Measurements from ENCODE around the gene ADPRM.

The ADPRM gene

DNA sequence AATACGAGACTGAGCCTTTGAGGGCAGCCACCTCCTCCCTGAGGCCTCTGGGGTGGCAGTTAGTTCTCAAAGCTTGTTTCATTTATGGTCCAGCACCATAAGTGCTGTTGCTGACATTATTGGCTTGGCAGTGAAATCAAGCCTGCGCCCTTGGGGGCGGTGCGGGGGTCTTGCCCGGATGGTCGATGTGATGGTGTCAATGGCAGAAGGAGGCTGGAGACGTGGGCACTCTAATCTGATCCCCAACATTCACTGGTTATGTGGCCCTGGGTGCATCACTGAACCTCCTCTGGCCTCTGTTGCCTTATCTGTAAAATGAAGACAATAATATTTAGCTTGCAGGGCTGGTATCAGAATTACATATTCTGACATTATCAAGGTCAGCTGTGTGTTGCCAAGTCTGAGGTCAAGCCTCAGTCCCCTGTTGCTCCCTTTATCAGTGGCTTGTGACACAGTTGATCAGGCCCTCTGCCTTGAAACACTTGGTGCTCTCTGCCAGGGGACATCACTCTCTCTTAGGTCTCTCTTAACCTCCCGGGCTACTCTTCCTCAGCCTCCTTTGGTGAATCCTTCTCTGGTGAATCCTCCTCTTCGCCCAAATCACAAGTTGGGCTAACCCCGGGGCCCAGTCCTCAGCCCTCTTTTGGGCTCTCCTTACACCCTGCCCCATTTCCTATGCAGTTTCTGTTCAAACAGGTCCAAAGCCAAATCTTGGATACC lies 44.2 kb downstream of the ADPRM start:
- DNase-seq (ENCODE audit: low spot score) = no peak

DNA sequence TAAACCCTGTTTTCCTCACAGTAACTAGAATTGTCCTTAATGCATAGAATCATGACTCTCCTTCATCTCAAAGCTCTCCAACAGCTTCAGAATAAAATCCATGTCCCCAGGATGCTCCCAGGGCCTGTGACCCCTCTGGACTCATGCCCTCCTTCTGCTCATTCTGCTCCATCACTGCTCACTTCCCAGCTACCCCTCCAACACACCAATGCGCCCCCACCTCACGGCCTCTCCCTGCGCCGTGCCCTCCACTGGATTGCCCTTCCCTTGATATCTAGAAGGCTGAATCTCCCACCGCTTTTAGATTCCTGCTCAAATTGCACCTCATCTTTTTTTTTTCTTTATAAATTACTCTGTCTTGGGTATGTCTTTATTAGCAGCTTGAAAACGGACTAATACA lies 45.0 kb downstream of the ADPRM start:
- DNase-seq (ENCODE audit: low spot score) = no peak

DNA sequence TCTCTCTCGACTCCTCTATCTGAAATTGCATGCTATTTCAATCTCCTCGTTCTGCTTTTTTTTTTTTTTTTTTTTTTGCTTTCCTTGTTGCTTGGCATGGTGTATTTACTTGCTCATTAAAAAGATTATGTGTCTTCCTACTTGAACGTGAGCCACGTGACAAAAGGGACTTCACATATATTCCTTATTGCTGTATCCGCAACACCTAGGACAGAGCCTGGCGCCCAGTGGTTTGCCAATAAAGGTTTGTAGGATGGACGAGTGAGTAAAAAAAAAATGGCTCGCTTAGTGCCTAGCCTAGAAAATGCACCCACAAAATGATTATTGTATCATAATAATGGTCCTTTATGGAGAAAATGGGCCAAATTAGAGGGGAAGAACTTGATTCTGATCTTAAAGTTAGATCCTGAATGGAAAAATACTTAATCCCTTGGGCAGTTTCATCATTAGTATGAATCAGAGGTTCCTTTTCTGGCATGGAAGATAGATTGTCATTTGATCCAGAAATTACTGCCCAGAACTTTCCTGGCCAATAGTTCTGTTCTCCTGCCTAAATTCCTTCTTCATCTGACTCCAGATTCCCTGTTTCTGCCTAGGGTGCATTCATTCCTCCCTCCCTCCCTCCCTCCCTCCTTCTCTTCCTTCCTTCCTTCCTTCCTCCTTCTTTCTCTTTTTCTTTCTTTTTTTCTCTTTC lies 46.1 kb downstream of the ADPRM start:
- DNase-seq (ENCODE audit: low spot score) = no peak

DNA sequence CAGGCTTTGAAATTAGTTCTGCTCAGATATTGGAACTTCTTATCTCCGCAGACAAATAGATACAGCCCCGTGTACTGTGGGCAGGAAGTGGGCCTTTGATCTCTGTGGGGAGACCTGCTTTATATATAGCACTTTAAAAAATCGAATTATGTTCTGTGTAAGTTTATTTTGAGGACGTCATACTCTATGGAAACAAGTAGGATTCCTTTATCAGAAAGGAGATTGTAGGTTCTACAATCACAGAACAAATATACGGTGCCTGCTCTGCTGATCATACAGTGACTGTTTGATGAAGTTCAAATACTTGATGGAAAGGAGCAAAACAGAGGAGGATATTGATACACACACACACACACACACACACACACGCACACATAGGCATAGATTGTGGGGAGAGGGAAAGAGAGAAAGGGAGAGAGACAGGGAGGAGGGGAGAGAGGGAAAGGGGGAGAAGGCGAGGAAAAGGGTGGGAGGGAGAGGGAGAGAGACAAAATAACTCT lies 47.2 kb downstream of the ADPRM start:
- no peak for DNase-seq (ENCODE audit: low spot score)

DNA sequence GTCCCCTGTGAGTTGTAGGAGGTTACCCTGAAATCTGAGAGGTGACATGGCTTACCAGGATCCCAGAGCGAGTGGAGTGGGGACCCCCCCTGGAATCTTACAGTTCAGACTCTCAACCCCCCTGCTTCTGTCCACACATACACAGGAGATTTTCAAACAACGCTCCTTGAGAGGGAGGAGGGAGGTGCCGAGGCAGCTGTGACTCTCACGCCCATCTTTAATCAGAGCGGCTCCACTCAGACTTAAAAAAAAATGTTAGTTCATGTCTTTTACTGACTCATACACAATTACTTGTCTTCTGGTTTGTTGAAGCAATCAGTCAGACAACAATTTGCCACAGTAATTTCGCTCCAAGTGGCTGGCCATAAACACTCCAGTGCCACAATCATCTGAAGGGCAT lies 47.8 kb downstream of the ADPRM start:
- DNase-seq (ENCODE audit: low spot score) = no peak

DNA sequence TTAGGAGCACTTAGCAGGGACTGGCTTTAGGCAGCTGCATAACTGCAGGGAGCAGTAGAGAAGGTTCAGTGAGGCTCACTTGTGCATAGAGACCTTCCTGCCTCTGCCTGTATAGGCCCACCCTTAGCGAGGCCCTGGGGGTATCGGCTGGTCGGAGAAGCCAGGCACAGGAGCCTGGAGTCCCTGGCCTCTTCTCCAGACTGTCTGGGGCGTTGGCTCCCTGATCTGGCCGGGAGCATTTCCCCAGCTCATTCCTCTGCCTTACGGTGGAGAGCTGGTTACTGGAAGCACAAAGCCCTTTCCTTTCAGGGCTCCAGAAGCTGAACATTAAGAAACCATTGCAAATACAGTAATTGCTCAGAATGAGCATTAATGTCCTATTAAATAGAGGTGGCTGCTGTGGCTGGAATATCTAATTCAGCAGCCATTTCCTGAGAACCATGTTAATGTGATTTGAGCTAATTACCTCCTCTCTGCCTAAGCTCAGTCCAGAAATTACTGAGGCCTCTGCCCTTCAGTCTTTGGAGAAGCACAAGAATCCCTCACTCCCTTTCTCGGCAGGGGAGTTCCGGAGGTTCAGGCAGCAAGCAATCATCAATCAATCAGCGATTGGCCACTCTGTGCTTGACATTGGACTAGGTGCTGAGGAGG lies 51.3 kb downstream of the ADPRM start:
- DNase-seq (ENCODE audit: low spot score) = no peak

DNA sequence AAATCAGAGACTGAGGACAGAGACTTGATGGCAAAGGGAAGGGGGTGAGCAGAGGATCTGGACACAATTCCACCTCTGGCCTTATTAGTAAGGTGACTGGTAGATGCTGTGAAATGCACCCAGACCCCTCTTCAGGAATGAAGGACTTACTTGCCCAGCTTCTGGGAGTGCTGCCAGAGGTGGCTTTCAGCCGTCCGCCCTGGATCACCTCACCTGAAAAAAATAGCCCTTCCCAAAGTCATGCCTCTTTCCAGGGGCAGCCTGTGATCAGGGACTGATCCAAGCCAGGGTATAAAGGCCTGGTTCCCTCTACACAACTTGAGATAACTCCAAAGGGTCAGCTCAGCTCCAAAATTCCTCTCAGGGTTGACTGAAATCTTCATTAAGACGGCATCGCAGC lies 52.8 kb downstream of the ADPRM start:
- DNase-seq (ENCODE audit: low spot score) = no peak

DNA sequence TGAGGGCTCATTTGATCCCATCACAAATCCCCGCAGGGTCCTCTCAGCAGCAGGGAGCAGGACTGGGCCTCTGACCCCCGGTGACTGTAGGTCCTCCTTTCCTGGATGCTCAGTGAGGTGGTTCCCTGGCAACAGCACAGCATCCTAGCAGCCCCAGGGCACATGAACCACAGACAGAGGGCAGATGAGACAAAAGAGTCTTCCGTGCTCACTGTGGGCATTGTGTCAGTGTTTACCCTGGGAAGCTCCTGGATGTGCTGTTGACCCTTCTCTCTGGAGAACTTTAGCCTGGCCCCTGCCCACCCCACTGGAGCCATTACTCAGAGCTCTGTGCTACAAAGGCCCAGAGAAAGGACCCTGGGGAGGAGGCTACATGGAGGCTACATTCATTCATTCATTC lies 54.2 kb downstream of the ADPRM start:
- DNase-seq (ENCODE audit: low spot score) = no peak

DNA sequence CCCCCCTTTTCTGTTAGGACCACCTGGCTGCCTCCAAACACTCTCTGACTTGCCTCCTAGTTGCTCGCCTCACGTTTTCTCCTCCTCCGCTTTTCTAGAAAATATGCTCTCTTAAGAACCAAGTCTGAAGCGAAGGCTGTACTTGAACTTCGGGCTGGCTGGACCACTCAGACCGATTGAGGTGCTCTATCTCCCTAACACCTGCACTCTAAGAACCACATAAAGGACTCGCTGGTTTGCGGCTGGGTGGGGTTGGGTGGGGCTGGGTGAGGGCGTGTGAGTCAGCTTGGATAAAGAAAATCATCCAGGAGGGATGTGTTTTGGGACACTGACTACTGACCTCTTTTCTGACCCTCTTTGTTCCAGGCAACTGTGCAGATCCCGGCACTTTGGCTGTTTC lies 55.3 kb downstream of the ADPRM start:
- DNase-seq (ENCODE audit: low spot score) = no peak

DNA sequence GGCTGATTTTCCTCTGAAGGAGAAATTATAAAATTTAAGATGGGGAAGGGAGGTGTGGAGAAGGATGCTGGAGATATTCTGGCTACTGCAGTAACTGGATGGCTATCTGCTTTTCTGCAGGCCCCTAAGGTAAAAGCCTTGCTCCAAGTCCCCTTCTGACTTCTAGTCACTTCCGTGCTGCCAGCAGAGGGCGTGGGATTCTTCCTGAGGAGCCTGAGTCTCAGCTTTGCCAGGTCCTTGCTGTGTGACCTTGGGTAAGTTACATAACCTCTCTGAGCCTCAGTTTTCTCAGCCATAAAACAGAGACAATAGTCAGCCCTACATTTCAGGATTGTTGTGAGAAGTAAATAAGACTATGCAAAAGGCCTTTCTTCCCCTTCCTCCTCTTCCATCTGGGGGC lies 56.7 kb downstream of the ADPRM start:
- DNase-seq (ENCODE audit: low spot score) = peak; percentile 43

DNA sequence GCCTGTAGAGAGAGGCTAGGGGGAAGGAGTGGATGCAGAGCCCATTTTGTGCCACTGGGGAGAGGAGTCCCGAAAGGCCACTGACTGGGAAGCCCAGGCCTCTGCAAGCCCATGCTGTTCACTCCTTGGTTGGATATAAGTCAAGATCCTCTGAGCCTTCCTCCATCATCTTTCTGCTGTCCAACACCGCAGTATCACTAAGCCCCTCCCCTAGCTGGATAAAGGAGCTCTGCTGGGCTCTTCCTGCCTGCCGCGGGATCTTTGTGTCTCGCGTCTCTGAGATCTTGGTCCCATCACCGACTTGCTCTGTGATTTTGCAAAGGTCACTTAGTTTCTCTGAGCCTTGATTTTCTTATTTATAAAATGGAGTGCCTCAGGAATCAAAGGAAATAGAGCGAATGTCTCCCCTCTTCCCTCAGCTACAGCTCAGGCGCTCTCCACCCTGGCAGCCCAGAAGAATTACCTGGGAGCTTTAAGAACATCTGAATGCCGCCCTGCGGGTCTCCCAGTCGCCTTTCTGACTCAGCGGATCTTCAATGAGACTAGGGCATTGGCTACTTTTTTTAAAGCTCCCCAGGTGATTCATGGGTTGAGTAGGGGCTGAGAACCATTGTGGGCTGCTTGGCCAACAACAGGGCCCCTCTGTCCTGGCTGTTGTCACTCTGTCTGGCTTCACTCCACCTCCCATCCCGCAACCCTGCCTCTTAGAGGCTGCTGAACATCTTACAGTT lies 57.6 kb downstream of the ADPRM start:
- DNase-seq (ENCODE audit: low spot score) = no peak

DNA sequence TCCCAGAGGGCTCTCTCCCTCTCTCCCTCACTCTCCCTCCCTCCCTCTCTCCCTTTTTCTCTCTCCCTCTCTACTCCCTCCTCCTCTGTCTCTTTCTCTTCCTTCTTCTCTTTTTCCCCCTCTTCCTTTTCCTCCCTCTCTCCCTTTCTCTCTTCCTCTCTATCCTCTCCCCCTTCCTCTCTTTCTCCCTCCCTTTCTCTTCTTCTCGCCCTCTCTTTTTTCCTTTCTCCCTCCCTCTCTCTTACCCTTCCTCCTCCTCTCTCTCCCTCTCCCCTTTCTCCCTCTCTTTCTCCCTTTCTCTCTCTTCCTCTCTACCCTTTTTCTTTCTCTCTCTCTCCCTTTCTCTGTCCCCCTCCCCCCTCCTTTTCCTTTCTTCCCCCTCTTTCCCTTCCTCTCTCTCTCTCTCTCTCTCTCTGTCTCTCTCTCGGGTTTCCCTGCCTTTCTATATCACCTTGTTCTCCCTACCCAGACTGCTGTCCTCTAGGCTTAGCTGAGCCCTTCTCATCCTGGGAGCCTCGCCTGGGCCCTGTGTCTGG lies 58.3 kb downstream of the ADPRM start:
- no peak for DNase-seq (ENCODE audit: low spot score)

DNA sequence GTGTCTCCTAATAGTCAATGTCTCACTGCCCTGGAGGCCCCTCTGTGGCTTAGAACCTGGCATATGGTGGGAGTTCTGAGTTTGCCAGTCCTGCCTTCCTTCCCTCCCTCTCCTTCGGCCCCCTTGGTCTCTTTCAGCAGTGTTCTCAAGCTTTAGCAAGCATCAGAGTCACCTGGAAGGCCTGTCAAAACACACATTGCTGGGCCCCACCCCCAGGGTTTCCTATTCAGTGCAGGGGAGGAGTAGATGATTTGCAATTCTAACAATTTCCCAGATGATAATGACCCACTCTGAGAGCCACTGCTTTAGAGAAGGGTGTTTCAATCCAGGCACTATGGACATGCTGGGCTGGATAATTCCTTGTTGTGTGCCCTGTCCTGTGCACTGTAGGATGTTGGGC lies 58.8 kb downstream of the ADPRM start:
- no peak for DNase-seq (ENCODE audit: low spot score)

DNA sequence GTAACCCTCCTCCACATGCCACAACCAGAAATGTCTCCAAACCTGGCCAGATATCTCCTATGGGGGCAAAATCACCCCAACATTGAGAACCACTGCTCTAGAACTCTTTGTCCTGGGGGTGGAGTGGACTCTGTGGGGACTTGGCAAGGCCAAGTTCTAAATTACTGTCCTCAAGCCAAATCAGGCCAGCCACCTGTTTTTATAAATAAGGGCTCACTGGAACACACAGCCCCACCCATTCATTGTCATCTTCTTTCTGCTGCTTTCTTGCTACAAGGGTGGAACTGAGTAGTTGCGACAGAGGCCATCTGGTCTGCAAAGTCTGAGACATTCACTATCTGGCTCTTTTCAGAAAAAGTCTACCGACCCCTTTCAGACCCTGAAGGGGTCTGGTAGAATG lies 59.2 kb downstream of the ADPRM start:
- DNase-seq (ENCODE audit: low spot score) = no peak

DNA sequence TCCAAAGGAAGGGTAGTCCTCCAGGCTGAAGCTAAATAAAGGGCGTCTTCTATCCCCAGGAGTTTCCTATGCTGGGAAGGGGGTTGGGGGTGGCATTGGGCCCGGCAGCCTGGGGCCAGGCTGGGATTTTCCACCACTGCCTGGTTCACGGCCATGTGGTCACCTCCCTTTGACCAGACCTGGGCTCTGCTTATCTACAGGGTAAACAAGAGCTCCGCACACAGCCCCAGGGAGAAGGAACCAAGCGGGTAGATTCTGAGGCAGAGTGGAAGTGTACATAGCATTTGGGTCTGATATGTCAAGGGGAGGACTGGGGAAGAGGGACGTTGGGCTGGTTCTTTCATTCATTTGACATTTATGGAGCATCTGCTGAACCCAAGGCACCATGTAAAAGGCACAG lies 59.7 kb downstream of the ADPRM start:
- no peak for DNase-seq (ENCODE audit: low spot score)

DNA sequence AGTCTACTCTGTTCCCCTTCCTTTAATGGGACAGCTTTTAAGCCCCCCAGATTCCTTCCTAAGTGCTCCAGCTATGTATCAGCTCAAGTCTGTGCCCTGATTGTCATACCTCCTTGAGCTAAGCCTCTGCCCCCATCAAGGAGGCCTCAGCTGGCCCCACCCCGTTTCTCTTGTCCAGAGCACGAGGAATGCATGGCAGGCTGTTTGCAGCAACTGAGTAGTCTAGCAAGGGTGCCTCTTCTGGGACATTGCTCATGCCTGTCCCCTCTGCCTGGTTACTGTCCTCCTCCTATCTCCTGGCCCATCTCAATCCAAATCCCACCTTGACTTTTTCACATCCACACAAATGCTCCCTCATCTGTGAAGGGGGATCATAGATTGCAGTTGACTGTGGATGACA lies 60.3 kb downstream of the ADPRM start:
- no peak for DNase-seq (ENCODE audit: low spot score)

DNA sequence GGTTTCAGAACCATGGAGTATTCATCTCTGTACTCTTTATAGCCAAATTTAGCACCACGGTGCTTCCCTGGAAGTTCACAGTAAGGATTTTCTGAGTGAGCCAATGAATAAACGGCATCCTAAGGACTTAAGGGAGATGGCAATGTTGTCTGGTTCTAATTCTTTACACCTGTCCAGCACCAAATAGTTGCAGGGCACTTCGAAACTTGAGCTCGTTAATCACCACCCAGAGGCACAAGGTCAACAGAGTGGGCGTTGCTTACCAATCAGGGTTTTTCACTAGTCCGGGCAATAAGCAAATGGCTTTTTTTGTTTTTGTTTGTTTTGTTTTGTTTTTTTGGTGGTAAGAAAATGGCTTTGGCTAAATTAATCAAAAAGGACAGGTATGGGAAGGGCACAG lies 60.7 kb downstream of the ADPRM start:
- no peak for DNase-seq (ENCODE audit: low spot score)
